CD14-positive monocyte (primary cell): ENCODE data around the gene MAP7. TPM values are rescaled to one million over a fixed set of nuclear protein-coding genes. Genes with fewer than 3 reads are reported as not detected.

ENCODE experiments used
- DNase-seq, 3 donors: peaks; one replicate each; pipeline ENCODE4 v3.0.0-alpha.2; 2011 to 2022
- H2AFZ ChIP-seq: 2 replicates; pipeline ENCODE4 v1.6.0; 2012; ENCODE audit warnings: mild to moderate bottlenecking, low read depth, low read length, inconsistent platforms; ENCODE audit not compliant: insufficient read depth, poor library complexity, severe bottlenecking
- H3K27ac ChIP-seq, 2 donors: 1 replicate in 1 of 2; 2 replicates in 1 of 2; pipeline ENCODE4 v1.5.1; 2012 to 2013; ENCODE audit warnings: low read length in 2 of 2, control low read depth in 1 of 2, inconsistent platforms in 1 of 2, low read depth in 1 of 2, mild to moderate bottlenecking in 1 of 2
- H3K27me3 ChIP-seq, 2 donors: one replicate each; pipeline versions ENCODE4 v1.6.0 to v1.6.1; 2011 to 2013; ENCODE audit warnings: low read length in 2 of 2; ENCODE audit not compliant: control insufficient read depth in 2 of 2, insufficient read depth in 2 of 2
- H3K36me3 ChIP-seq, 2 donors: replicated peaks in 1 of 2; 1 replicate in 1 of 2; 2 replicates in 1 of 2; pipeline versions ENCODE4 v1.5.1 to v1.6.1; 2012 to 2013; ENCODE audit warnings: low read length in 2 of 2, control low read depth in 1 of 2, inconsistent platforms in 1 of 2, mild to moderate bottlenecking in 1 of 2; ENCODE audit not compliant: insufficient read depth in 2 of 2, control insufficient read depth in 1 of 2
- H3K4me1 ChIP-seq, 2 donors: 1 replicate in 1 of 2; 2 replicates in 1 of 2; pipeline versions ENCODE4 v1.5.1 to v1.6.1; 2012 to 2013; ENCODE audit warnings: low read length in 2 of 2, control low read depth in 1 of 2, inconsistent platforms in 1 of 2, mild to moderate bottlenecking in 1 of 2, moderate library complexity in 1 of 2; ENCODE audit not compliant: insufficient read depth in 2 of 2, control insufficient read depth in 1 of 2
- H3K4me2 ChIP-seq: replicated peaks from 2 replicates; pipeline ENCODE3; 2012; ENCODE audit warnings: low read length, moderate library complexity, mild to moderate bottlenecking; ENCODE audit not compliant: poor library complexity, severe bottlenecking; ENCODE audit errors: extremely low read depth
- H3K4me3 ChIP-seq, 3 experiments: fragments of 200-600 bp in 1 of 3; sonication (generic) in 1 of 3; replicated peaks in 1 of 3; 1 replicate in 2 of 3; 2 replicates in 1 of 3; pipeline ENCODE4 v1.5.1; 2011 to 2013; ENCODE audit warnings: low read length in 3 of 3, mild to moderate bottlenecking in 3 of 3, control low read depth in 2 of 3, low read depth in 2 of 3, inconsistent platforms in 1 of 3, moderate library complexity in 1 of 3
- H3K79me2 ChIP-seq: 2 replicates; pipeline ENCODE4 v1.6.0; 2012; ENCODE audit warnings: mild to moderate bottlenecking, control low read depth, inconsistent platforms, low read length, moderate library complexity; ENCODE audit not compliant: insufficient read depth
- H3K9ac ChIP-seq: 2 replicates; pipeline ENCODE4 v1.6.0; 2017; ENCODE audit warnings: low read length, mild to moderate bottlenecking; ENCODE audit not compliant: insufficient read depth, poor library complexity, severe bottlenecking
- H3K9me3 ChIP-seq, 2 donors: replicated peaks in 1 of 2; 1 replicate in 1 of 2; 2 replicates in 1 of 2; pipeline versions ENCODE4 v1.5.1 to v1.6.1; 2012 to 2013; ENCODE audit warnings: low read length in 2 of 2, control low read depth in 1 of 2; ENCODE audit not compliant: control insufficient read depth in 1 of 2, insufficient read depth in 1 of 2
- H4K20me1 ChIP-seq: 2 replicates; pipeline ENCODE4 v1.6.0; 2012; ENCODE audit warnings: mild to moderate bottlenecking, low read length, control low read depth, moderate library complexity; ENCODE audit not compliant: insufficient read depth
- H3K27ac Mint-ChIP-seq, 7 donors: one replicate each; pipeline ENCODE4 v1.8.0; 2020; ENCODE audit warnings: mild to moderate bottlenecking in 7 of 7, mixed read lengths in 7 of 7, moderate library complexity in 6 of 7, inconsistent platforms in 2 of 7
- H3K27me3 Mint-ChIP-seq, 3 donors: one replicate each; pipeline ENCODE4 v1.8.0; 2021 to 2022; ENCODE audit warnings: low read depth in 3 of 3, mild to moderate bottlenecking in 3 of 3, mixed read lengths in 3 of 3, moderate library complexity in 3 of 3, inconsistent platforms in 1 of 3
- H3K36me3 Mint-ChIP-seq, 2 donors: one replicate each; pipeline ENCODE4 v1.8.0; 2020; ENCODE audit warnings: mixed read lengths in 2 of 2, inconsistent platforms in 1 of 2, mild to moderate bottlenecking in 1 of 2
- H3K4me1 Mint-ChIP-seq: one replicate; pipeline ENCODE4 v1.8.0; 2020; ENCODE audit warnings: mild to moderate bottlenecking, mixed read lengths
- H3K4me3 Mint-ChIP-seq, 2 donors: one replicate each; pipeline ENCODE4 v1.8.0; 2020; ENCODE audit warnings: mild to moderate bottlenecking in 2 of 2, mixed read lengths in 2 of 2, moderate library complexity in 1 of 2
- H3K9me3 Mint-ChIP-seq, 7 donors: one replicate each; pipeline ENCODE4 v1.8.0; 2020 to 2022; ENCODE audit warnings: mixed read lengths in 7 of 7, mild to moderate bottlenecking in 6 of 7, moderate library complexity in 6 of 7, inconsistent platforms in 2 of 7
- WGBS: methylation state at CpG from one replicate; pipeline ENCODE4 v1.1.5; 2013; ENCODE audit warnings: missing lambda C conversion rate; ENCODE audit not compliant: insufficient coverage; 5-methylcytosine and 5-hydroxymethylcytosine counted together
- intact Hi-C, 2 donors: fragments of 100-400 bp; cut with micrococcal nuclease; formaldehyde crosslinking; loops; one replicate each; pipeline versions ENCODE4 v1.15.0 to v1.15.1; 2023
- polyA plus RNA-seq, 3 donors: library from polyadenylated mRNA; depleted of rRNA in 1 of 3; unstranded in 2 of 3; stranded (reverse) in 1 of 3; fragments of 300-500 nt in 2 of 3; fragments of >200 nt in 1 of 3; fragmentation: Illumina TruSeq in 2 of 3; gene quantifications; 1 replicate in 2 of 3; 2 replicates in 1 of 3; pipeline ENCODE4 v1.2.3, GENCODE V29; 2012 to 2021
- TF ChIP-seq, protein P1 (sequence below): fragments of 200-600 bp; IDR thresholded peaks from one replicate; pipeline ENCODE4 v1.8.0; 2022; ENCODE audit warnings: antibody characterized with exemption, mild to moderate bottlenecking

Gene MAP7
- polyA plus RNA-seq, 3 donors, result 0.67 to 1.6 (median 1.2) TPM

GRCh38 chr6:136410201-136411024, 139.8 kb downstream of the MAP7 start:
- intact Hi-C loops, result no loop called here
- TF ChIP-seq, protein P1, sequence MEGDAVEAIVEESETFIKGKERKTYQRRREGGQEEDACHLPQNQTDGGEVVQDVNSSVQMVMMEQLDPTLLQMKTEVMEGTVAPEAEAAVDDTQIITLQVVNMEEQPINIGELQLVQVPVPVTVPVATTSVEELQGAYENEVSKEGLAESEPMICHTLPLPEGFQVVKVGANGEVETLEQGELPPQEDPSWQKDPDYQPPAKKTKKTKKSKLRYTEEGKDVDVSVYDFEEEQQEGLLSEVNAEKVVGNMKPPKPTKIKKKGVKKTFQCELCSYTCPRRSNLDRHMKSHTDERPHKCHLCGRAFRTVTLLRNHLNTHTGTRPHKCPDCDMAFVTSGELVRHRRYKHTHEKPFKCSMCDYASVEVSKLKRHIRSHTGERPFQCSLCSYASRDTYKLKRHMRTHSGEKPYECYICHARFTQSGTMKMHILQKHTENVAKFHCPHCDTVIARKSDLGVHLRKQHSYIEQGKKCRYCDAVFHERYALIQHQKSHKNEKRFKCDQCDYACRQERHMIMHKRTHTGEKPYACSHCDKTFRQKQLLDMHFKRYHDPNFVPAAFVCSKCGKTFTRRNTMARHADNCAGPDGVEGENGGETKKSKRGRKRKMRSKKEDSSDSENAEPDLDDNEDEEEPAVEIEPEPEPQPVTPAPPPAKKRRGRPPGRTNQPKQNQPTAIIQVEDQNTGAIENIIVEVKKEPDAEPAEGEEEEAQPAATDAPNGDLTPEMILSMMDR, result no peak
- H3K9ac ChIP-seq, result no peak overlapping the region
- no peak overlapping the region for H3K4me3 ChIP-seq
- H4K20me1 ChIP-seq, result no peaks in the 10 kb centered on the region
- H3K4me1 Mint-ChIP-seq, result peaks cover 19% of the 10 kb centered on the region
- peaks cover 0 to 4% (median 0%) of the 10 kb centered on the region in 3 donors for H3K27me3 Mint-ChIP-seq
- H3K79me2 ChIP-seq, result no peaks in the 10 kb centered on the region
- H2AFZ ChIP-seq, result no peak overlapping the region
- peak overlapping the region in 1 of 7 donors; percentile 53 for H3K27ac Mint-ChIP-seq
- no peaks in the 10 kb centered on the region for H3K36me3 Mint-ChIP-seq
- H3K9me3 Mint-ChIP-seq, result peaks cover 0 to 2% (median 0%) of the 10 kb centered on the region in 7 donors
- H3K4me2 ChIP-seq, result no peak overlapping the region
- no peak for DNase-seq
- no peak overlapping the region for H3K4me3 Mint-ChIP-seq
- no peak overlapping the region for H3K27ac ChIP-seq
- no peaks in the 10 kb centered on the region for H3K9me3 ChIP-seq
- no CpG with 5 or more reads among the region's 3 CpGs for WGBS
- H3K36me3 ChIP-seq, result no peaks in the 10 kb centered on the region
- H3K27me3 ChIP-seq, result no peaks in the 10 kb centered on the region
- H3K4me1 ChIP-seq, result peaks cover 21 to 26% of the 10 kb centered on the region in 2 donors

DNA sequence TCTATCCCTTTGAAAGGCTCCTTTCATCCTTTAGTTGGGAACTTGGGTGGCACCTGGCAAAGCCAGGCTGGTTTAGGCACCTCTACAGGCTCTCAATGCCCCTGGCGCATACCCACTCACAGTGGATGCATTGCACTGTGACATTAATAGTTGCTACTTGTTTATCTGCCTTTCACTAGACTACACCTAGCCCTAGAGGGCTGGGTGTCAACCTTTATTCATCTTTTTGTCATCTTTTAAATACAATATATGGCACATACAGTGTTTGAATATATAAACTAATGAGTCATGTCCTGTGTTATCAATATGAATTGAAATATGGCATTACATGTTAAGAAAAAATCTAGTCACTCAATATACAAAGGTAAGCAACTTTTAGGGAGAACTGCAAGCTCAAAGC, 140.6 kb downstream of the MAP7 start:
- H3K4me2 ChIP-seq, result no peak overlapping the region
- peaks cover 20% of the 10 kb centered on the region for H3K4me1 Mint-ChIP-seq
- TF ChIP-seq, protein P1, result no peak
- H3K9ac ChIP-seq, result no peak overlapping the region
- H3K36me3 ChIP-seq, result no peaks in the 10 kb centered on the region
- H3K4me1 ChIP-seq, result peaks cover 18 to 21% of the 10 kb centered on the region in 2 donors
- H3K9me3 ChIP-seq, result no peaks in the 10 kb centered on the region
- no peaks in the 10 kb centered on the region for H3K36me3 Mint-ChIP-seq
- H2AFZ ChIP-seq, result no peak overlapping the region
- DNase-seq, result no peak
- intact Hi-C loops, result no loop called here
- no peak overlapping the region for H3K4me3 Mint-ChIP-seq
- no peaks in the 10 kb centered on the region for H3K27me3 ChIP-seq
- no peak overlapping the region for H3K27ac Mint-ChIP-seq
- no peaks in the 10 kb centered on the region for H4K20me1 ChIP-seq
- H3K27ac ChIP-seq, result no peak overlapping the region
- H3K9me3 Mint-ChIP-seq, result peaks cover 0 to 2% (median 0%) of the 10 kb centered on the region in 7 donors
- no peaks in the 10 kb centered on the region for H3K79me2 ChIP-seq
- H3K4me3 ChIP-seq, result no peak overlapping the region
- WGBS, result no CpG with 5 or more reads among the region's 1 CpG
- peaks cover 0 to 4% (median 0%) of the 10 kb centered on the region in 3 donors for H3K27me3 Mint-ChIP-seq
